NCI-H2227 (cell line): ENCODE data around the gene MMP17.

Source experiments
- DNase-seq: peaks from one replicate; lab custom pipeline; 2025; ENCODE audit not compliant: unreplicated experiment; lab: John Stamatoyannopoulos, UW

The MMP17 gene

GRCh38 chr12:131892711-131893604 lies 64.8 kb downstream of the MMP17 start:
- DNase-seq, result no peak

GRCh38 chr12:131893605-131894312 lies 65.6 kb downstream of the MMP17 start:
- DNase-seq, result no peak

- DNase-seq, result peak; percentile 94
Observed at GRCh38 chr12:131894313-131894860, 66.2 kb downstream of the MMP17 start, which contains the start of gene ULK1. Gene ULK1 (plus strand): TSS chr12:131894622. CDS start chr12:131895002, 380 bp downstream.

- DNase-seq, result peak; percentile 45
Observed at GRCh38 chr12:131894981-131895639, 66.9 kb downstream of the MMP17 start.

- no peak for DNase-seq
Observed at GRCh38 chr12:131895640-131896079, 67.5 kb downstream of the MMP17 start.

GRCh38 chr12:131896080-131896810 lies 68.1 kb downstream of the MMP17 start:
- peak; percentile 78 for DNase-seq

GRCh38 chr12:131896811-131897270 lies 68.6 kb downstream of the MMP17 start:
- no peak for DNase-seq

- no peak for DNase-seq
Observed at GRCh38 chr12:131897276-131897675, 69.1 kb downstream of the MMP17 start.

GRCh38 chr12:131897875-131898274 lies 69.7 kb downstream of the MMP17 start:
- no peak for DNase-seq

- DNase-seq, result no peak
Observed at GRCh38 chr12:131900397-131900796, 72.2 kb downstream of the MMP17 start.
